Endothelial cell of umbilical vein (primary cell): ENCODE results near the gene ARHGAP21.

ENCODE experiments used
- CTCF ChIP-seq, 2 donors: IDR thresholded peaks; 1 replicate in 1 of 2; 2 replicates in 1 of 2; pipeline ENCODE4 v1.5.1; 2011; ENCODE audit warnings: low read length in 2 of 2, mild to moderate bottlenecking in 2 of 2, moderate library complexity in 2 of 2, control low read depth in 1 of 2, inconsistent platforms in 1 of 2, low read depth in 1 of 2; ENCODE audit not compliant: insufficient read depth in 1 of 2; ENCODE audit errors: extremely low read depth in 1 of 2
- EZH2 ChIP-seq: IDR thresholded peaks from 2 replicates; pipeline ENCODE4 v1.6.1; 2012; ENCODE audit warnings: borderline replicate concordance, low read depth, mild to moderate bottlenecking, moderate library complexity, low read length, inconsistent platforms; ENCODE audit not compliant: severe bottlenecking
- MAX ChIP-seq: IDR thresholded peaks from 2 replicates; pipeline ENCODE4 v1.6.1; 2011; ENCODE audit not compliant: insufficient read depth, insufficient read length
- POLR2AphosphoS5 ChIP-seq: IDR thresholded peaks from 2 replicates; pipeline ENCODE4 v1.6.1; 2012; ENCODE audit warnings: low read depth, mild to moderate bottlenecking, control low read depth, low read length, moderate library complexity; ENCODE audit not compliant: insufficient read depth

GRCh38 chr10:24723788-24724380, at the start of gene ARHGAP21:
- TF ChIP-seq CTCF (IDR thresholded peaks at IDR 0.05; ENCODE audit: extremely low read depth in 1 of 2, insufficient read depth in 1 of 2, low read depth in 1 of 2, low read length in 2 of 2) (no peak), POLR2AphosphoS5 (peak; percentile 69), MAX (no peak), EZH2 (no peak)
